Upper lobe of left lung (tissue), 4 donors: ENCODE data around the gene C16orf74.

Experiments used
- CTCF ChIP-seq, 6 experiments: fragments of 450-650 bp in 4 of 6; fragments of 200-600 bp in 2 of 6; sonication (generic) in 2 of 6; IDR thresholded peaks; one replicate each; pipeline ENCODE4 v1.5.1; 2016 to 2019; ENCODE audit warnings: antibody characterized with exemption in 6 of 6
- EP300 ChIP-seq, 4 donors: sonication (generic); formaldehyde crosslinking; IDR thresholded peaks; one replicate each; pipeline ENCODE4 v1.5.1; 2017; ENCODE audit warnings: antibody characterized with exemption in 4 of 4, control low read depth in 2 of 4
- POLR2A ChIP-seq, 4 donors: fragments of 450-650 bp; IDR thresholded peaks; one replicate each; pipeline ENCODE4 v1.5.1; 2016 to 2017; ENCODE audit warnings: antibody characterized with exemption in 4 of 4, mild to moderate bottlenecking in 2 of 4
- POLR2AphosphoS5 ChIP-seq, 2 donors: sonication (generic); formaldehyde crosslinking; IDR thresholded peaks; one replicate each; pipeline ENCODE4 v1.5.1; 2017; ENCODE audit warnings: antibody characterized with exemption in 2 of 2

- TF ChIP-seq CTCF (IDR thresholded peaks at IDR 0.05): no peak
- peak in 1 of 4 donors; percentile 10 for TF ChIP-seq POLR2A (IDR thresholded peaks at IDR 0.05)
- TF ChIP-seq POLR2AphosphoS5 (IDR thresholded peaks at IDR 0.05): no peak
- TF ChIP-seq EP300 (IDR thresholded peaks at IDR 0.05): no peak
These were observed 91.6 kb downstream of the C16orf74 start for GRCh38 chr16:85659336-85659735.
